CD4-positive, alpha-beta T cell treated with Interleukin-15 for 4 hours (primary cell): ENCODE measurements around the gene UBAP2L.
"Not testable (repeated sequence)": the region's sequence is repeated elsewhere in the genome, so short reads cannot be mapped to it uniquely, and the experiment has no call there.

Experiments used
- DNase-seq: peaks from one replicate; pipeline ENCODE4 v3.0.0-alpha.2; 2020; ENCODE audit warnings: low spot score

The UBAP2L gene

GRCh38 chr1:154256686-154257085, 35.9 kb downstream of the UBAP2L start:
- no peak for DNase-seq

GRCh38 chr1:154258784-154259183, 38.0 kb downstream of the UBAP2L start:
- no peak for DNase-seq

DNA sequence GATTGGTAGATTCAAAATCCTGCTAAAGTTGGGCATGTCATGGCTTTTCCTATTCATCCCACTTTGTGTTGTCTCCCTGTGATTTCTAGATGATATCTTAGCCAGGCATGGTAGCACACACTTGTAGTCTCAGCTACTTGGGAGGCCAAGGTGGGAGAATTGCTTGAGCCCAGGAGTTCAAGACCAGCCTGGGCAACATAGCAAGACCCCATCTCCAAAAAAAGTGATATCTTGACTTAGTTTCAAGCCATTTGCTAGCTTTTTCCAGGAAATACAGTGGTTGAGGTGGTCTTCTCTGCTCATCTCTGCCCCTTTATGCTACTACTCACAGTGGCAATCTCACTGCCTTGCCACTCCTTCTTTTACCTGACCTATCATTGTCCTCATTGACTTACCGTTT, 39.4 kb downstream of the UBAP2L start:
- no peak for DNase-seq

DNA sequence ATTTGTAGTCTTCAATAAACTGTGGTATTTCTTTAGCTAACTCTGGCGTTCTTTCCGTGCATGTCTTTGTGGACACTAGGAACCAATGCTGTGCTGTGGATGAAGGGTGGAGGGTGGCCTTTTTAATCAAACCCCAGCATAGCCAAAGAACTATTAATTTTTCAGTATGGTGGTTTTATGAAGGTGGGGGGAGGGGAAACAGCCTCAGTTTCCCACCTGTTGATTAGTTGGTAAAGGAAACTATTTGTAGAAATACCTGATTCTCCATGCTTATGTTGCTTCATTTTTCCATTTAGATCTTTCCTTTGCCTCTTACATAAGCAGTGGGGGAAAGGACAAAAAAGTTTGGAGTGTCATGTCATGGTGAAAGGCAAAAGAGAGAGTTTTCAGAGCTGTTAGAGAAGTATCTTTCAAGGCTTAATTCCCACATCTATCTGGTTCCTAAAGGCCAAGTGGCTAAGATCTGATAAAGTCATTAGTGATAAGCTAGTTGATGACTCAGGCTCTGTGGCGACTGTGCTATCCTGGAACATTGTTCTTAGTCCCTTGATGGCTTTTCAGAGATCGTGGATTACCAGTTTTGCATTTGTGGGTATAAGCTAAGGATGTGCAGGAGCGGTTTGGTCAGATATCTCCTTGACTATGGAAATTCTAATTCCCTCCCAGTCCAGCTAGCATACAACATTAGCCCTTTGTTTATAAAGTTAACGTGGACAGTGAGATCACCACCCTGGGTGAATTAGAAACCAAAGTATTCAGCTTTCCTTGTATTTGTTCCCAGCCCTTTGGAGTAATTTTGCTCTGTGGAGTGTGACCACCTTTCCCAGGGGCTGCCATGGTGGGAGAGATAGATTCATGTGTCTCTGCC, 42.9 kb downstream of the UBAP2L start:
- DNase-seq, result no peak

DNA sequence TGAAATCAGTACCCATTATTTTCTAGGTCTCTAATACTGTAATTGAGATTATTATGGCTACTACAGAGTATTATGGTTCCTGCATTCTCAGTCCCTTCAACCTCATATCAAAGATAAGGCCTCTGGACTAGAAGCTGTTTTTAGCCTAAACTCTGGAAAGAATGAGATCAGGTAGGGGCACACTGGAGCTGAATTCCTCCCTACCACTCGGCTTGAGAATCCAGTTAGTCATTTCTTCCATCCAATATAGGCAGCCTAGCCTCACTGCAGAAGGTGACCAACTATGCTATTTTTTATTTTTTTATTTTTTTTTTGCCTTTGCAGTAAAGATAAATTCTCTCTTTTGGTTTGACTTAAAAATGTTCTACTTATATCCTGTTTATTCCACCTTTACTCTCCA, 43.7 kb downstream of the UBAP2L start:
- DNase-seq, result no peak

DNA sequence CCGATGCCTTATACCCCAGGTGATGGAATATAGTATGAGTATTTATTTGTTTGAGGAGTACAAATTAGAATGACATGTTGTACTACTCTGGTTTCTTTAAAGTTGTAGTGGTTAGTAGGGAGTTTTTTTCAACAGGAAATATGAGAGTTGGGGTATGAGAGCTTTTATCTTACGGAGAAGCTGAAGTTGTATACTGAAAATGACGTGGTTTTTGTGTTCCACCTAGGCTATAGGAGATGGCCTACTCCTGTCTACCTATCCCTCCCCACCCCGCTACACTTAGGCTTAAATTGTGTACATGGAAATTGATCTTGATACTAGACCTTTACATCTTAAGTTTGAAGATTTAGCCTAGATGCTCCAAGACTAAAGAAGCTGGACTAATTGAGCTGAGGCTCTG, 44.8 kb downstream of the UBAP2L start:
- peak; percentile 20 for DNase-seq

- DNase-seq, result no peak
These were observed 50.1 kb downstream of the UBAP2L start for GRCh38 chr1:154270833-154271232.

- DNase-seq, result peak; percentile 97
These were observed 51.7 kb downstream of the UBAP2L start, which contains the start of gene HAX1 for GRCh38 chr1:154272217-154272998. Gene HAX1 (plus strand): TSS chr1:154272629. CDS start chr1:154272724, 95 bp downstream.

DNA sequence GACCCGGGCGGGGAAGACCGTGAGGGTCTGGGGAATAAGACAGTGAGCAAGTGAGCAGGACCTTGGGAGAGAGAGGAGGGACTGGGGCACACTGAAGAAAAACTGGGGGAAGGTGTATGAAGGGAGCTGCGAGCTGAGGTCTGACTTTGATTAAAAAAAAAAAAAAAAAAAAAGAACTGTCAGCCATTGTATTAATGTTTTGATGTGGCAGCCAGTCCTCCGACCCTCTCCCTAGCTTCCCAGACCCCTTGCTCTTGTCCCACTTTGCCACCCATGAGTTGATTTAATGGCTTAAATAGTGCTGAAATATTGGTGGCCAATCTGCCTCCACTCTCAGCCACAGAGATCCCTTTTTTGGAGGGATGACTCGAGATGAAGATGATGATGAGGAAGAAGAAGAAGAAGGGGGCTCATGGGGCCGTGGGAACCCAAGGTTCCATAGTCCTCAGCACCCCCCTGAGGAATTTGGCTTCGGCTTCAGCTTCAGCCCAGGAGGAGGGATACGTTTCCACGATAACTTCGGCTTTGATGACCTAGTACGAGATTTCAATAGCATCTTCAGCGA, 52.3 kb downstream of the UBAP2L start:
- no peak for DNase-seq

- DNase-seq, result peak; percentile 24
These were observed 56.0 kb downstream of the UBAP2L start for GRCh38 chr1:154276797-154277196.

- not testable (repeated sequence) for DNase-seq
These were observed 66.8 kb downstream of the UBAP2L start for GRCh38 chr1:154287591-154287990.

- DNase-seq, result no peak
These were observed 67.9 kb downstream of the UBAP2L start for GRCh38 chr1:154288661-154289060.

DNA sequence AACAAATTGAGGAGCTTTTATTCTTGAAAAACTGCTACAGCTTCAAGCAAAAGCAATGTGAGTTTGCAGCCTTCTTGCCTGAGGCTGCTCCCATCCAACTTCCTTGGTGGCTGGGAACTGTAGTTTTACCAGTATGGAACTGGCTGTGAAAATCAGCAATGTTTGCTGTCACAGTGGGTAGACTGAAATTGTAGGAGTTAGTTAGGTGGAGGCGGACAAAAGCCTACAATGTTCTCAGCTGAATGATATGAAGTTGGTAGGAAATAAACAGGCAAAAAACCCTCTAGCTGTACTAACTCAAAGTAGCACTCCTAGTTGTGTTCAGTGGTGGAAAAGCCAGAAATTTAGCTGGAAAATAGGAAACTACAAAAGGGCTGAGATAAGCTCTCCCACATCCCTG, 70.2 kb downstream of the UBAP2L start:
- no peak for DNase-seq

DNA sequence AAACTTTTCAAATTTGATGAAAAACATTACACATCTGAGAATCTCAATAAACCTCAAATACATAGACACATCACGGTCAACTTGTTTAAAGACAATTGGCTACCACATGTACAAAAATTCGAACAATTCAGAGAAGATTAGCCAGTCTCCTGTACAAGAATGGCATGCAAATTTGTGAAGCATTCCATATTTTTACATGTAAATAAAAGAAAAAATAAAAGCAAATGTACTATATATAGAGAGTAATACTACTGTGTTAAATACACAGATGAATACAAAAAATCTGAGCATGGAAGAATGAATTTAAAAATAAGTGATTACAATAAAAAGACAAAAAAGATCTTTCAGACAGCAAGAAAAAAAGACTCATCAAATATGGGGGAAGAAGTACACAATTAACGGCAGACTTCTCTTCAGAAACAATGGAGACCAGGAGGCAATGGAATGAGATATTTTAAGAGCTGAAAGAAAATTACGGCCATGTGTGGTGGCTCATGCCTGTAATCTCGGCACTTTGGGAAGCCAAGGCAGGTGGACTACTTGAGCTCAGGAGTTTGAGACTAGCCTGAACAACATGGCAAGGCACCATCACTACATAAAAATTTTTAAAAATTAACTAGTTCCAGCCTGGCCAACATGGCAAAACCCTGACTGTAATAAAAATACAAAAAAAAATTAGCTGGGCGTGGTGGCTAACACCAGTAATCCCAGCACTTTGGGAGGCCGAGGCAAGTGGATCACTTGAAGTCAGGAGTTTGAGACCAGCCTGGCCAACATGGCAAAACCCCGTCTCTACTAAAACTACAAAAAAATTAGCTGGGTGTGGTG, 74.9 kb downstream of the UBAP2L start:
- no peak for DNase-seq

DNA sequence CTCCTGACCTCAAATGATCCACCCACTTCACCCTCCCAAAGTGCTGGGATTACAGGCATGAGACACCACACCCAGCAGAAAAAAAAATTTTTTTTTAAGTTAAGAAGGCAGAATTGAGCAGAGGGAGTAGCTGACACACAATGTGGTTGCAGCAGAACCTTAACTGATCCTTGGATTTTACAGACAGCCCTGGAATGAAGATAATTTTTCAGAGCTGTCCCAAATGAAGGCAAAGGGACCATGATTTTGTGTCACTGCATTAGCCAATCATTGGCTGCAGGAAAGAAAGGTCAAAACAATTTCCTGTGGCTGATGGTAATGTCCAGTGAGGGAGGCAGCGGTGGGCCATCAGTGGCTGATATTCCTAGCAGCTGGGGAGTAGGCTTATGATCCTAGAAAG, 80.8 kb downstream of the UBAP2L start:
- no peak for DNase-seq

- DNase-seq, result no peak
These were observed 84.0 kb downstream of the UBAP2L start for GRCh38 chr1:154304664-154305337.

DNA sequence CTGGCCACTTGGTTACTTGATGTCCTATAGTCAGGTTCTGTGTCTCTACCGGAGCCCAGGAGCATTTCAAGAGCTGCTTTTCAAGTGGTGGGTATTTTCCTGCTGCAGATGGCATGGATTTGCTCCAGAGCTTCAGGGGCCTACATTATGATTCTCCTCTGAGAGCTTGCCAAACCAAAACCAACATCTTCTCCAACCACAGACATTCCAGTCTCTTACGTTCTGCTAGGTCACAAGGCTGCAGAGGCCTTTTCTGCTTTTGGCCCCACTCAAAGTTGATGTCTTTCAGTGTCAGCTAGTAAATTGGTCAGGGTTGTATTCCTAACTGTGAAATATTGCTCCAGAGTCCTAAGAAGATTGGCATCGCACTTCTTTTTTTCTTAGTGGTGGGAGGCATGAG, 85.4 kb downstream of the UBAP2L start:
- DNase-seq, result no peak

DNA sequence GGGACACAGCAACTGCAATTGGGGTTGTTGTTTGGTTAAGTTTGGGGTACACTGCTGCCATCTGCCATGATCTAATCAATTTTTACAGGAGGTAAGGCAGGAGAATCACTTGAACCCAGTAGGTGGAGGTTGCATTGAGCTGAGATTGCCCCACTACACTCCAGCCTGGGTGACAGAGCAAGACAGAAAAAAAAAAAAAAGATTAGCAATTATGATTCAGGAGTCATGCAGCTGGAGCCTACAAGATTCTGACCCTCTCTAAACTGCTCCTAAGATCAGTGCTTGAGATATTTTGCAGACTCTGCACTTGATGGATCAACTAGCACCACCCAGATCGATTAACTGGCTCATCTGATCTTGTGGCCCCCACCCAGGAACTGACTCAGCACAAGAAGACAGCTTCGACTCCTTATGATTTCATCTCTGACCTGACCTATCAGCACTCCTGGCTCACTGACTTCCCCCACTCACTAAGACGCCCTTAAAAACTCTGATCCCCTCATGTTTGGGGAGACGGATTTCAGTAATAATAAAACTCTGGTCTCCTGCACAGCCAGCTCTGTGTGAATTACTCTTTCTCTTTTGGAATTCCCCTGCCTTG, 87.0 kb downstream of the UBAP2L start:
- DNase-seq, result peak; percentile 24

GRCh38 chr1:154309136-154309535, 88.4 kb downstream of the UBAP2L start:
- DNase-seq, result not testable (repeated sequence)

DNA sequence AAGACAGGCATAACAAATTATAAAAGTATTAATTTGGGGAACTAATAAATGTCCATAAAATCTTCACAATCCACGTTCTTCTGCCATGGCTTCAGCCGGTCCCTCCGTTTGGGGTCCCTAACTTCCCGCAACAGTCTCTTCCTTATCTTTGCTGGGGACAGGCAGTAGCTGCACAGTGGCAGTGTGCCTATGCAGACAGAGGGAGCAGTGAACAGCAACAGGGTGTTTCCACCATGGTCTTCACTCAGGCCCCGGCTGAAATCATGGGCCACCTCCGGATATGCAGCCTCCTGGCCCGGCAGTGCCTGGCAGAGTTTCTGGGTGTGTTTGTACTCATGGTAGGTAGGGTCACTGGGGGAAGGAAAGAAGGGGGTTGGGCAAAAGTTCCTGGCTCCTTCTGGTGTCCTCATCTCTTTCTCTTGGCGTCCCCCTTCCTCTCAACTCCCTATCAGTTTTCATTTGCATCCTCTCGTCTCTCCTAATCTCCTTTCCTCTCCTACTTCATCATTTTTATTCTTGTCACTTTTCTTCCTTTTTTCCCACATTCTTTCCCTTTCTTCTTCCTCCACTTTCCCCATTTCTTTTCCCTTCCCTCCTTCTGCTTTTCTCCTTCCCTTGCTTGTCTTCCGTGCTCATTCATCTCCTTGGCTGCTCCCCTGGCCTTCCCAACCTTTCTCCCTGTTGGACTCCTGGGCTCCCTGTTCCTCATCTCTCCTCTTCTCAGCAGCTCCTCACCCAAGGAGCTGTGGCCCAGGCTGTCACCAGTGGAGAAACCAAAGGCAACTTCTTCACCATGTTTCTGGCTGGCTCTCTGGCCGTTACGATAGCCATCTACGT, 91.7 kb downstream of the UBAP2L start:
- DNase-seq, result not testable (repeated sequence)
